H9 (cell line): ENCODE results near the gene USP6NL. TPM values are rescaled to one million over a fixed set of nuclear protein-coding genes. Genes with fewer than 3 reads are reported as not detected.

ENCODE experiments used
- DNase-seq: peaks from one replicate; pipeline ENCODE4 v3.0.0-alpha.2; 2017
- H2AFZ ChIP-seq: one replicate; pipeline ENCODE4 v1.6.1; 2013; ENCODE audit warnings: mild to moderate bottlenecking, low read length, control low read depth, moderate library complexity
- H2AK5ac ChIP-seq: 2 replicates; pipeline ENCODE4 v1.6.1; 2013; ENCODE audit warnings: low read length, control low read depth, mixed read lengths; ENCODE audit not compliant: insufficient read length
- H2BK120ac ChIP-seq: one replicate; pipeline ENCODE4 v1.6.1; 2013; ENCODE audit warnings: low read depth, mild to moderate bottlenecking, low read length, control low read depth, inconsistent platforms; ENCODE audit not compliant: poor library complexity, severe bottlenecking
- H2BK12ac ChIP-seq: 2 replicates; pipeline ENCODE4 v1.6.1; 2013; ENCODE audit warnings: low read length, control low read depth, mixed read lengths, low read depth; ENCODE audit not compliant: insufficient read length
- H2BK15ac ChIP-seq: 2 replicates; pipeline ENCODE4 v1.6.1; 2013; ENCODE audit warnings: low read depth, low read length, control low read depth
- H2BK20ac ChIP-seq: one replicate; pipeline ENCODE4 v1.6.1; 2013; ENCODE audit warnings: low read depth, mild to moderate bottlenecking, low read length, control low read depth, inconsistent platforms; ENCODE audit not compliant: poor library complexity, severe bottlenecking
- H2BK5ac ChIP-seq: 2 replicates; pipeline ENCODE4 v1.6.1; 2013; ENCODE audit warnings: low read length, control low read depth, mixed read lengths; ENCODE audit not compliant: insufficient read length
- H3K14ac ChIP-seq: 2 replicates; pipeline ENCODE4 v1.6.1; 2013; ENCODE audit warnings: low read length, control low read depth; ENCODE audit not compliant: insufficient read depth
- H3K18ac ChIP-seq: 2 replicates; pipeline ENCODE4 v1.6.1; 2013; ENCODE audit warnings: low read depth, mild to moderate bottlenecking, mixed read lengths, low read length, control low read depth; ENCODE audit not compliant: insufficient read length
- H3K23ac ChIP-seq: 2 replicates; pipeline ENCODE4 v1.6.1; 2013; ENCODE audit warnings: low read length, control low read depth, mixed read lengths, low read depth; ENCODE audit not compliant: insufficient read length
- H3K23me2 ChIP-seq: 2 replicates; pipeline ENCODE4 v1.6.1; 2013; ENCODE audit warnings: low read depth, mild to moderate bottlenecking, mixed read lengths, low read length, control low read depth; ENCODE audit not compliant: insufficient read length, poor library complexity, severe bottlenecking
- H3K27ac ChIP-seq: 2 replicates; pipeline ENCODE4 v1.5.1; 2013; ENCODE audit warnings: low read length, control low read depth, mixed read lengths, low read depth; ENCODE audit not compliant: insufficient read length
- H3K27me3 ChIP-seq: 2 replicates; pipeline ENCODE4 v1.6.1; 2013; ENCODE audit warnings: low read length, control low read depth, inconsistent platforms; ENCODE audit not compliant: insufficient read depth
- H3K4ac ChIP-seq: 2 replicates; pipeline ENCODE4 v1.6.1; 2013; ENCODE audit warnings: low read depth, mild to moderate bottlenecking, control low read depth, inconsistent platforms, low read length, moderate library complexity
- H3K4me1 ChIP-seq: 2 replicates; pipeline ENCODE4 v1.6.1; 2013; ENCODE audit warnings: low read length, control low read depth, inconsistent platforms; ENCODE audit not compliant: insufficient read depth
- H3K4me2 ChIP-seq: 2 replicates; pipeline ENCODE4 v1.6.1; 2013; ENCODE audit warnings: low read length, control low read depth, mixed read lengths; ENCODE audit not compliant: insufficient read length, insufficient read depth
- H3K56ac ChIP-seq: 2 replicates; pipeline ENCODE4 v1.6.1; 2013; ENCODE audit warnings: low read depth, mild to moderate bottlenecking, mixed read lengths, low read length, control low read depth; ENCODE audit not compliant: insufficient read length
- H3K79me1 ChIP-seq: 2 replicates; pipeline ENCODE4 v1.6.1; 2013; ENCODE audit warnings: low read depth, mild to moderate bottlenecking, moderate library complexity, low read length, control low read depth, inconsistent platforms; ENCODE audit not compliant: insufficient read depth, poor library complexity, severe bottlenecking
- H3K79me2 ChIP-seq: 2 replicates; pipeline ENCODE4 v1.6.1; 2013; ENCODE audit warnings: low read length, control low read depth, inconsistent platforms; ENCODE audit not compliant: insufficient read depth
- H3K9ac ChIP-seq: 2 replicates; pipeline ENCODE4 v1.6.1; 2013; ENCODE audit warnings: low read length, control low read depth, mixed read lengths; ENCODE audit not compliant: insufficient read length; ENCODE audit errors: extremely low read depth
- H3K9me3 ChIP-seq: one replicate; pipeline ENCODE4 v1.6.1; 2013; ENCODE audit warnings: low read depth, low read length, inconsistent platforms; ENCODE audit not compliant: control insufficient read depth
- H3T11ph ChIP-seq: one replicate; pipeline ENCODE4 v1.6.1; 2013; ENCODE audit warnings: mild to moderate bottlenecking, low read length, control low read depth, inconsistent platforms
- H4K20me1 ChIP-seq: one replicate; pipeline ENCODE4 v1.6.1; 2013; ENCODE audit not compliant: control insufficient read depth, insufficient read length, insufficient read depth
- H4K5ac ChIP-seq: 2 replicates; pipeline ENCODE4 v1.6.1; 2013; ENCODE audit warnings: low read depth, mild to moderate bottlenecking, mixed read lengths, low read length, control low read depth; ENCODE audit not compliant: insufficient read length
- H4K8ac ChIP-seq: replicated peaks from 2 replicates; pipeline ENCODE4 v1.6.1; 2013; ENCODE audit warnings: low read length, control low read depth, mixed read lengths, low read depth; ENCODE audit not compliant: insufficient read length
- H4K91ac ChIP-seq: 2 replicates; pipeline ENCODE4 v1.6.1; 2013; ENCODE audit warnings: low read depth, mild to moderate bottlenecking, moderate library complexity, mixed read lengths, low read length, control low read depth; ENCODE audit not compliant: insufficient read length
- H3K27ac Mint-ChIP-seq, 3 experiments: 2 replicates in 2 of 3; 3 replicates in 1 of 3; pipeline ENCODE4 v1.8.0; 2020 to 2021; ENCODE audit warnings: mixed read lengths in 3 of 3, mild to moderate bottlenecking in 1 of 3, moderate library complexity in 1 of 3
- H3K27me3 Mint-ChIP-seq: 2 replicates; pipeline ENCODE4 v1.8.0; 2021; ENCODE audit warnings: low read depth, mild to moderate bottlenecking, moderate library complexity, mixed read lengths
- H3K36me3 Mint-ChIP-seq, 3 experiments: 2 replicates in 2 of 3; 3 replicates in 1 of 3; pipeline ENCODE4 v1.8.0; 2020 to 2021; ENCODE audit warnings: low read depth in 3 of 3, mixed read lengths in 3 of 3; ENCODE audit not compliant: insufficient read depth in 1 of 3
- H3K4me1 Mint-ChIP-seq, 2 experiments: 2 replicates each; pipeline ENCODE4 v1.8.0; 2020; ENCODE audit warnings: mixed read lengths in 2 of 2
- H3K4me3 Mint-ChIP-seq, 2 experiments: 2 replicates in 1 of 2; 3 replicates in 1 of 2; pipeline ENCODE4 v1.8.0; 2020 to 2021; ENCODE audit warnings: mild to moderate bottlenecking in 2 of 2, mixed read lengths in 2 of 2, moderate library complexity in 1 of 2
- H3K9me3 Mint-ChIP-seq, 2 experiments: 2 replicates in 1 of 2; 3 replicates in 1 of 2; pipeline ENCODE4 v1.8.0; 2020; ENCODE audit warnings: mild to moderate bottlenecking in 2 of 2, mixed read lengths in 2 of 2, moderate library complexity in 1 of 2
- CTCF ChIP-seq: fragments of 200-600 bp; sonication (generic); conservative IDR thresholded peaks from 3 replicates; pipeline ENCODE4 v1.8.0; 2021; ENCODE audit warnings: antibody characterized with exemption, mild to moderate bottlenecking
- WGBS: extraction: QIAGEN DNeasy Blood & Tissue Kit; methylation state at CpG from one replicate; pipeline ENCODE4 v1.1.7; 2013; ENCODE audit warnings: missing lambda C conversion rate, low lambda C conversion rate, mixed read lengths; ENCODE audit not compliant: insufficient read length; ENCODE audit errors: extremely low coverage; 5-methylcytosine and 5-hydroxymethylcytosine counted together
- total RNA-seq: library from RNA; stranded (reverse); gene quantifications from 2 replicates; pipeline ENCODE4 v1.2.1, GENCODE V29; 2021

USP6NL gene
- total RNA-seq, 1 experiment from 2014 or later: 28.3 TPM

DNA sequence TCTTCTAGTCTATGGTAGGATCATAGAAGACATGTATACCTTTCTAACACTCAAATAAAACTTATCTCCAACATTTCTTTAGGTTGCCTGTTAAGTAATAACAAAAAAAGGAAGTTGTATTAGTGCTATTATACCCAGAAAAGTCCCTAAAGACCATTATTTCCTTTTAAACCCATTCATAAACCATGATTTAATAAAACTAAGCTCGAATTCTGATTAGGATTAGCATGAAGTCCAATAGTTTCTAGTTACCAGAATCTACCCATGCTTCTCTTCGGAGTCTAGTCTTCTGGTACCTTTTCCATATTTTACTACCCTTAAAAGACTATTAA, 62.7 kb downstream of the USP6NL start:
- Histone ChIP-seq H4K5ac (no peak overlapping the region), H2AK5ac (no peak overlapping the region), H2BK20ac (no peak overlapping the region), H2AFZ (no peak overlapping the region), H3K14ac (no peak overlapping the region), H3T11ph (no peak overlapping the region), H3K4me2 (no peak overlapping the region), H3K56ac (no peak overlapping the region), H3K79me1 (peaks cover 3% of the 10 kb centered on the region), H3K27ac (no peak overlapping the region), H2BK120ac (no peak overlapping the region), H2BK15ac (no peak overlapping the region), H3K79me2 (peaks cover 5% of the 10 kb centered on the region; the same call in 1 of the 2 replicates), H3K4me1 (no peaks in the 10 kb centered on the region), H2BK12ac (no peak overlapping the region), H3K27me3 (no peaks in the 10 kb centered on the region), H3K9me3 (no peaks in the 10 kb centered on the region), H4K8ac (no peak overlapping the region), H3K18ac (no peak overlapping the region), H3K23ac (no peak overlapping the region), H3K4ac (no peak overlapping the region), H2BK5ac (no peak overlapping the region), H3K23me2 (no peaks in the 10 kb centered on the region), H4K91ac (no peak overlapping the region), H3K9ac (no peak overlapping the region), H4K20me1 (no peaks in the 10 kb centered on the region)
- H3K27me3 Mint-ChIP-seq: no peaks in the 10 kb centered on the region
- H3K4me1 Mint-ChIP-seq: peaks cover 35 to 36% of the 10 kb centered on the region in 2 experiments
- WGBS: no CpG with 5 or more reads among the region's 2 CpGs
- no peak overlapping the region; a peak in 1 of 7 replicates for H3K27ac Mint-ChIP-seq
- no peaks in the 10 kb centered on the region; a peak in 1 of 7 replicates for H3K36me3 Mint-ChIP-seq
- no peak overlapping the region for H3K4me3 Mint-ChIP-seq
- TF ChIP-seq CTCF: no peak
- DNase-seq: no peak
- H3K9me3 Mint-ChIP-seq: no peaks in the 10 kb centered on the region
